ENCODE results near the gene PPP2R5A.

PPP2R5A gene

DNA sequence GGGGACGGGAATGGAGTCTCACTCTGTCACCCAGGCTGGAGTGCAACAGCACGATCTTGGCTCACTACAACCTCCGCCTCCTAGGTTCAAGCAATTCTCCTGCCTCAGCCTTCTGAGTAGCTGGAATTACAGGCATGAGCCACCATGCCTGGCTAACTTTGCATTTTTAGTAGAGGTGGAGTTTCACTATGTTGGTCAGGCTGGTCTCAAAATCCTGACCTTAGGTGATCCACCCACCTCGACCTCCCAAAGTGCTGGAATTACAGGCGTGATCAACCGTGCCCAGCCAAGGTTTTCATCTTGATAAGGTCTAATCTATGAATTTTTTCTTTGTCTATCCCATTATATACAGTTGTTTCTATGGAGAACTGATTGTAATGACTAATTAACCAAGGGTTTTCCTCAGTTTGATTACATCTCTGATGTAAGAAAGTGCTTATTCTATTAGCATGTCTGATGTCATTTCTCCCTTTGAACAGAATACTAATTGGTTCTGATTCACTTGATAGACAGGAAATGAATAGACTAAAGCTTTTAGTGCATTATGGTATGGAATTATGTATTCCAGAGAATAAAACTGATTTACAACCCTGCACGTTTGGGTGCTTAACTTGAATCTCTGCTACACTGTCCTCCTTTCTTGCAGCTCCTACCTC lies 117.6 kb downstream of the PPP2R5A start:
- DNase-seq = no peak

DNA sequence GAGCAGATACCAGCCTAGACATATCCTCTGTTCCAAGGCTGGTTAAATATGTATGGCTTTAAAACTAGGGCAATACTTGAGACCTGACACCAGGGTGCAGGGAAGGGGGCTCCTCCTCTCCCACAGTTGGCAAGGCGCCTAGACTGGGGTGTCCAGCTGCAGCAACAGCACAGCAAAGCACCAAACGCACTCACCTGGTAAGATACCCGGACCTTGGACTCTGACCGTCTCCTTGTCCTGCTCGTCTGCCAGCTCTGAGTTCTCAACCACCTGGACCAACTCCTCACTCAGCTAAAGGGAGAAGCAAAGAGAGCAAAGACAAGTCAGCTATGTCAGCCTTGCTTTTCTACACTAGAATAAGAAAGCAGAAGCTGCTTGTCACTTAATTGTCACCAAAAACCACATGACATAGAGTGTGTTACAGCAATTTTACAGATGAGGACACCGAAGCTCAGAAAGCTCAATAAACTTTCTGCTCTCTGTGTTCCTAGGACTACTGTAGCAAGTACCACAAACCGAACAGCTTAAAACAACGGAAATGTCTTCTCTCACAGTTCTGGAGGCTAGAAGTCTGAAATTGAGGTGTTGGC lies 125.1 kb downstream of the PPP2R5A start:
- no peak for DNase-seq
